GM12878 (cell line): ENCODE data around the gene HECTD4. TPM values are rescaled to one million over a fixed set of nuclear protein-coding genes. Genes with fewer than 3 reads are reported as not detected.

Experiments
- ATF7 ChIP-seq: fragments of 450-650 bp; IDR thresholded peaks from 2 replicates; pipeline ENCODE4 v1.6.1; 2016; ENCODE audit warnings: low read depth, mild to moderate bottlenecking
- CBX5 ChIP-seq: sonication (generic); IDR thresholded peaks from 2 replicates; pipeline ENCODE4 v1.6.1; 2016; ENCODE audit warnings: low read depth, moderate library complexity, mild to moderate bottlenecking, inconsistent platforms
- ETV6 ChIP-seq, 2 experiments: fragments of 450-650 bp in 1 of 2; IDR thresholded peaks in 1 of 2; conservative IDR thresholded peaks in 1 of 2; 2 replicates each; pipeline ENCODE4 v1.6.1; 2014; ENCODE audit warnings: antibody characterized with exemption in 1 of 2, borderline replicate concordance in 1 of 2, low read depth in 1 of 2, mild to moderate bottlenecking in 1 of 2, moderate library complexity in 1 of 2
- MEF2A ChIP-seq: IDR thresholded peaks from 2 replicates; pipeline ENCODE4 v1.6.1; 2011; ENCODE audit warnings: low read depth, mild to moderate bottlenecking, low read length, moderate library complexity; ENCODE audit not compliant: insufficient read depth
- NR2C1 ChIP-seq: fragments of 450-650 bp; IDR thresholded peaks from 2 replicates; pipeline ENCODE4 v1.6.1; 2017; ENCODE audit warnings: antibody characterized with exemption, mild to moderate bottlenecking, moderate library complexity
- STAT3 ChIP-seq: IDR thresholded peaks from 2 replicates; pipeline ENCODE4 v1.6.1; 2011; ENCODE audit warnings: low read depth, low read length, improper control_type of control experiment
- ZNF687 ChIP-seq: fragments of 450-650 bp; IDR thresholded peaks from 2 replicates; pipeline ENCODE4 v1.6.1; 2017; ENCODE audit warnings: mild to moderate bottlenecking, moderate library complexity
- polyA plus RNA-seq, 11 experiments: library from polyadenylated mRNA; depleted of rRNA in 4 of 11; unstranded in 6 of 11; stranded (reverse) in 5 of 11; fragments of >200 nt; fragmentation: Nextera tagmentation in 4 of 11; fragmentation: Illumina TruSeq in 1 of 11; extraction: Ambion mirVana in 4 of 11; extraction: Trizol in 1 of 11; gene quantifications; 1 replicate in 1 of 11; 2 replicates in 10 of 11; pipeline versions ENCODE4 v1.2.1 to v1.2.3, GENCODE V29; 2011 to 2016; ENCODE audit warnings: inconsistent platforms in 2 of 11, missing spikeins in 2 of 11, low read depth in 1 of 11
- total RNA-seq, 4 experiments: library from RNA; depleted of rRNA in 3 of 4; stranded (reverse); fragments of >200 nt in 3 of 4; fragmentation: Illumina TruSeq in 1 of 4; extraction: Trizol in 1 of 4; gene quantifications; 2 replicates each; pipeline versions ENCODE4 v1.2.1 to v1.2.3, GENCODE V29; 2013 to 2021
- TF ChIP-seq, protein P1 (sequence below): fragments of 150-350 bp; IDR thresholded peaks from 2 replicates; pipeline ENCODE4 v1.6.1; 2014; ENCODE audit warnings: mild to moderate bottlenecking, low read depth, low read length
- TF ChIP-seq, protein P2 (sequence below): fragments of 450-650 bp; IDR thresholded peaks from 2 replicates; pipeline ENCODE4 v1.6.1; 2016; ENCODE audit warnings: mild to moderate bottlenecking
- TF ChIP-seq, protein P3 (sequence below): fragments of 450-650 bp; IDR thresholded peaks from 2 replicates; pipeline ENCODE4 v1.6.1; 2017; ENCODE audit warnings: antibody characterized with exemption, mild to moderate bottlenecking, moderate library complexity

The HECTD4 gene
- total and polyA plus RNA-seq, 10 of the 15 experiments (the other 5 are each of a cell fraction or from before 2014, with no cell fraction given): 5.8 to 43.9 (median 17.9) TPM

- TF ChIP-seq, protein P1, sequence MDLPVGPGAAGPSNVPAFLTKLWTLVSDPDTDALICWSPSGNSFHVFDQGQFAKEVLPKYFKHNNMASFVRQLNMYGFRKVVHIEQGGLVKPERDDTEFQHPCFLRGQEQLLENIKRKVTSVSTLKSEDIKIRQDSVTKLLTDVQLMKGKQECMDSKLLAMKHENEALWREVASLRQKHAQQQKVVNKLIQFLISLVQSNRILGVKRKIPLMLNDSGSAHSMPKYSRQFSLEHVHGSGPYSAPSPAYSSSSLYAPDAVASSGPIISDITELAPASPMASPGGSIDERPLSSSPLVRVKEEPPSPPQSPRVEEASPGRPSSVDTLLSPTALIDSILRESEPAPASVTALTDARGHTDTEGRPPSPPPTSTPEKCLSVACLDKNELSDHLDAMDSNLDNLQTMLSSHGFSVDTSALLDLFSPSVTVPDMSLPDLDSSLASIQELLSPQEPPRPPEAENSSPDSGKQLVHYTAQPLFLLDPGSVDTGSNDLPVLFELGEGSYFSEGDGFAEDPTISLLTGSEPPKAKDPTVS: no peak
- TF ChIP-seq ETV6 (conservative IDR thresholded peaks at IDR 0.05 in 1 of 2, IDR thresholded peaks at IDR 0.05 in 1 of 2; ENCODE audit: borderline replicate concordance in 1 of 2, low read depth in 1 of 2) (peak in 1 of 2 experiments; percentile 79; a peak in 2 of 4 replicates), MEF2A (0 out of 2 replicates have a peak, but pooled peaks have one; percentile 43), ZNF687 (no peak), CBX5 (no peak), ATF7 (peak; percentile 45; the same call in 1 of the 2 replicates), NR2C1 (no peak), STAT3 (peak; percentile 92; the same call in 1 of the 2 replicates)
- TF ChIP-seq, protein P2, sequence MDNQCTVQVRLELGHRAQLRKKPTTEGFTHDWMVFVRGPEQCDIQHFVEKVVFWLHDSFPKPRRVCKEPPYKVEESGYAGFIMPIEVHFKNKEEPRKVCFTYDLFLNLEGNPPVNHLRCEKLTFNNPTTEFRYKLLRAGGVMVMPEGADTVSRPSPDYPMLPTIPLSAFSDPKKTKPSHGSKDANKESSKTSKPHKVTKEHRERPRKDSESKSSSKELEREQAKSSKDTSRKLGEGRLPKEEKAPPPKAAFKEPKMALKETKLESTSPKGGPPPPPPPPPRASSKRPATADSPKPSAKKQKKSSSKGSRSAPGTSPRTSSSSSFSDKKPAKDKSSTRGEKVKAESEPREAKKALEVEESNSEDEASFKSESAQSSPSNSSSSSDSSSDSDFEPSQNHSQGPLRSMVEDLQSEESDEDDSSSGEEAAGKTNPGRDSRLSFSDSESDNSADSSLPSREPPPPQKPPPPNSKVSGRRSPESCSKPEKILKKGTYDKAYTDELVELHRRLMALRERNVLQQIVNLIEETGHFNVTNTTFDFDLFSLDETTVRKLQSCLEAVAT: peak; percentile 46; the same call in 1 of the 2 replicates
- TF ChIP-seq, protein P3, sequence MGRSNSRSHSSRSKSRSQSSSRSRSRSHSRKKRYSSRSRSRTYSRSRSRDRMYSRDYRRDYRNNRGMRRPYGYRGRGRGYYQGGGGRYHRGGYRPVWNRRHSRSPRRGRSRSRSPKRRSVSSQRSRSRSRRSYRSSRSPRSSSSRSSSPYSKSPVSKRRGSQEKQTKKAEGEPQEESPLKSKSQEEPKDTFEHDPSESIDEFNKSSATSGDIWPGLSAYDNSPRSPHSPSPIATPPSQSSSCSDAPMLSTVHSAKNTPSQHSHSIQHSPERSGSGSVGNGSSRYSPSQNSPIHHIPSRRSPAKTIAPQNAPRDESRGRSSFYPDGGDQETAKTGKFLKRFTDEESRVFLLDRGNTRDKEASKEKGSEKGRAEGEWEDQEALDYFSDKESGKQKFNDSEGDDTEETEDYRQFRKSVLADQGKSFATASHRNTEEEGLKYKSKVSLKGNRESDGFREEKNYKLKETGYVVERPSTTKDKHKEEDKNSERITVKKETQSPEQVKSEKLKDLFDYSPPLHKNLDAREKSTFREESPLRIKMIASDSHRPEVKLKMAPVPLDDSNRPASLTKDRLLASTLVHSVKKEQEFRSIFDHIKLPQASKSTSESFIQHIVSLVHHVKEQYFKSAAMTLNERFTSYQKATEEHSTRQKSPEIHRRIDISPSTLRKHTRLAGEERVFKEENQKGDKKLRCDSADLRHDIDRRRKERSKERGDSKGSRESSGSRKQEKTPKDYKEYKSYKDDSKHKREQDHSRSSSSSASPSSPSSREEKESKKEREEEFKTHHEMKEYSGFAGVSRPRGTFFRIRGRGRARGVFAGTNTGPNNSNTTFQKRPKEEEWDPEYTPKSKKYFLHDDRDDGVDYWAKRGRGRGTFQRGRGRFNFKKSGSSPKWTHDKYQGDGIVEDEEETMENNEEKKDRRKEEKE: no peak
- TF ChIP-seq, all 136 proteins: peak for 33
These were observed 251.7 kb downstream of the HECTD4 start (continued) for GRCh38 chr12:112130441-112130998.
